Measurements from ENCODE around the gene ANK3. TPM values are rescaled to one million over a fixed set of nuclear protein-coding genes. Genes with fewer than 3 reads are reported as not detected.

The ANK3 gene
- polyA plus RNA-seq, 1 donor from 2014 or later: 114 TPM

DNA sequence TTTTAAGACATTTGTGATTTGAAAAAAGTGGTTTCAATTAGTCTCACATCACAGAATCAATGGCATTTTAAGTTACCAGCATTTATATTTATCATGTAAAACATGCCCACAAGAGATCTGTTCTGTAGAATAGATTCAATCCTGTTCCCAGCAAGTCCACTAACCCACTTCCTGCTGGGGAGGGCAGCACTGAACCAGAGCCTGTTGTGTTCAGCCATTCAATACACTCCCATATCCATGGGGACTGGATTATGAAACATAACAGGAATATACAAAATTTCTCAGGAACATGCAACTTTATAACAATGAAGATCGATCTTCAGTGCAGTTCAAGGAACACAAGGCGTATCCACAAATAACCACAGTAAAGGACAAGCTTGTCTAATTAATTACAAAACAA, 24.4 kb upstream of the ANK3 start:
- no peak overlapping the region for H3K9ac ChIP-seq (ENCODE audit: low read length)
- H3F3A ChIP-seq (ENCODE audit: insufficient read depth, low read length, poor library complexity, severe bottlenecking): no peaks in the 10 kb centered on the region
- H3K36me3 ChIP-seq (ENCODE audit: insufficient read depth, low read length): no peaks in the 10 kb centered on the region
- H2AFZ ChIP-seq (ENCODE audit: low read depth, low read length): no peak overlapping the region
- no peaks in the 10 kb centered on the region for H3K27me3 ChIP-seq (ENCODE audit: insufficient read depth, low read depth, low read length)
- H4K20me1 ChIP-seq (ENCODE audit: insufficient read depth): peaks cover 8% of the 10 kb centered on the region
- H3K9me2 ChIP-seq (ENCODE audit: insufficient read depth, low read length): no peaks in the 10 kb centered on the region
- TF ChIP-seq MXI1 (conservative IDR thresholded peaks at IDR 0.05; ENCODE audit: poor library complexity, severe bottlenecking) (no peak), EZH2 (IDR thresholded peaks at IDR 0.05; ENCODE audit: borderline replicate concordance, insufficient read depth, low read length, poor library complexity, severe bottlenecking) (no peak), RAD21 (conservative IDR thresholded peaks at IDR 0.05) (no peak), TAF1 (IDR thresholded peaks at IDR 0.05; ENCODE audit: low read depth) (no peak), CTCF (IDR thresholded peaks at IDR 0.05; ENCODE audit: poor library complexity, severe bottlenecking) (no peak), EP300 (conservative IDR thresholded peaks at IDR 0.05; ENCODE audit: poor library complexity, severe bottlenecking) (no peak), SMC3 (conservative IDR thresholded peaks at IDR 0.05; ENCODE audit: poor library complexity) (no peak), POLR2AphosphoS5 (IDR thresholded peaks at IDR 0.05) (no peak), REST (IDR thresholded peaks at IDR 0.05; ENCODE audit: borderline replicate concordance) (no peak)
- H3K79me2 ChIP-seq (replicated peaks; ENCODE audit: insufficient read depth, low read length): peaks cover 12% of the 10 kb centered on the region
- no peak overlapping the region for H3K27ac ChIP-seq (ENCODE audit: low read length)
- H3K4me2 ChIP-seq (ENCODE audit: low read length): no peak overlapping the region
- H3K4me3 ChIP-seq (ENCODE audit: low read length): no peak overlapping the region
- H3K9me3 ChIP-seq (ENCODE audit: low read length): no peaks in the 10 kb centered on the region

DNA sequence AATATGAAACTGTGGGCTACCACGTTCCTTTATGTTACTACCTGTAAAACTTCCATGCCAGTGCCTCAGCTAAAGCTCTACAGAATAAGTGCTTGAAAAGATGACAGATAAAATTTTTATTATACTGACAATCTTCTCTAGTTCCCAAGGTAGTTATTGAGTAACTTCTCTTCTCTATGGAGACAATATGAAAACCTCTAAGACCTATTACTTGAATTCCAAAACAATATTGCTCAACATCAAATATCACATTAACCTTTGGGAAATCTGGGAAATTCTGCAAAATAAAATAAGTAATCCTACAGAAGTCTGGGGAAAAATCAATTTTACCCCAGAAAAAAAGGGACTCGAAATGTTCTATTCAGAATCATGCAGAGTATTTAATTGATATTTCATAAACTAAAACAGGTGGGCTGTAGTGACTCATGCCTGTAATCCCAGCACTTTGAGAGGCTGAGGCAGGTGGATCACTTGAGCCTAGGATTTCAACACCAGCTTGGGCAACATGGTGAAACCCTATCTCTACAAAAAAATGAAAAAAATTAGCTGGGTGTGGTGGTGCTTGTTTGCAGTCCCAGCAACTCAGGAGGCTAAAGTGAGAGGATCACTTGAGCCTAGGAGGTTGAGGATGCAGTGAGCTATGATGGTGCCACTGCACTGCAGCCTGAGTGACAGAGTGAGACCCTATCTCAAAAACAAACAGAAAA, 23.8 kb upstream of the ANK3 start:
- no peaks in the 10 kb centered on the region for H3F3A ChIP-seq (ENCODE audit: insufficient read depth, low read length, poor library complexity, severe bottlenecking)
- no peak overlapping the region for H2AFZ ChIP-seq (ENCODE audit: low read depth, low read length)
- no peaks in the 10 kb centered on the region for H3K36me3 ChIP-seq (ENCODE audit: insufficient read depth, low read length)
- peaks cover 8% of the 10 kb centered on the region for H4K20me1 ChIP-seq (ENCODE audit: insufficient read depth)
- H3K9me3 ChIP-seq (ENCODE audit: low read length): no peaks in the 10 kb centered on the region
- no peaks in the 10 kb centered on the region for H3K9me2 ChIP-seq (ENCODE audit: insufficient read depth, low read length)
- H3K79me2 ChIP-seq (replicated peaks; ENCODE audit: insufficient read depth, low read length): peaks cover 7% of the 10 kb centered on the region
- no peaks in the 10 kb centered on the region for H3K27me3 ChIP-seq (ENCODE audit: insufficient read depth, low read depth, low read length)
- H3K4me2 ChIP-seq (ENCODE audit: low read length): no peak overlapping the region
- no peak overlapping the region for H3K27ac ChIP-seq (ENCODE audit: low read length)
- no peak for TF ChIP-seq SMC3 (conservative IDR thresholded peaks at IDR 0.05; ENCODE audit: poor library complexity)
- no peak for TF ChIP-seq POLR2AphosphoS5 (IDR thresholded peaks at IDR 0.05)
- no peak for TF ChIP-seq TAF1 (IDR thresholded peaks at IDR 0.05; ENCODE audit: low read depth)
- TF ChIP-seq EZH2 (IDR thresholded peaks at IDR 0.05; ENCODE audit: borderline replicate concordance, insufficient read depth, low read length, poor library complexity, severe bottlenecking): no peak
- no peak for TF ChIP-seq RAD21 (conservative IDR thresholded peaks at IDR 0.05)
- TF ChIP-seq EP300 (conservative IDR thresholded peaks at IDR 0.05; ENCODE audit: poor library complexity, severe bottlenecking): no peak
- TF ChIP-seq REST (IDR thresholded peaks at IDR 0.05; ENCODE audit: borderline replicate concordance): no peak
- no peak for TF ChIP-seq CTCF (IDR thresholded peaks at IDR 0.05; ENCODE audit: poor library complexity, severe bottlenecking)
- TF ChIP-seq MXI1 (conservative IDR thresholded peaks at IDR 0.05; ENCODE audit: poor library complexity, severe bottlenecking): no peak
- no peak overlapping the region for H3K9ac ChIP-seq (ENCODE audit: low read length)
- no peak overlapping the region for H3K4me3 ChIP-seq (ENCODE audit: low read length)
